ENCODE measurements around the gene ENTPD7. TPM values are rescaled to one million over a fixed set of nuclear protein-coding genes. Genes with fewer than 3 reads are reported as not detected.

Gene ENTPD7
- total RNA-seq, 1 experiment from 2014 or later: 11.4 TPM

GRCh38 chr10:99678921-99679320 is 19.6 kb downstream of the ENTPD7 start (continued):
- TF ChIP-seq STAT6 (CRISPR knock-in tag; conservative IDR thresholded peaks at IDR 0.05; ENCODE audit: low read depth): no peak
- TF ChIP-seq SMAD3 (CRISPR knock-in tag; IDR thresholded peaks at IDR 0.05; ENCODE audit: borderline replicate concordance): no peak
- TF ChIP-seq RELA (CRISPR knock-in tag; IDR thresholded peaks at IDR 0.05; ENCODE audit: borderline replicate concordance): no peak

DNA sequence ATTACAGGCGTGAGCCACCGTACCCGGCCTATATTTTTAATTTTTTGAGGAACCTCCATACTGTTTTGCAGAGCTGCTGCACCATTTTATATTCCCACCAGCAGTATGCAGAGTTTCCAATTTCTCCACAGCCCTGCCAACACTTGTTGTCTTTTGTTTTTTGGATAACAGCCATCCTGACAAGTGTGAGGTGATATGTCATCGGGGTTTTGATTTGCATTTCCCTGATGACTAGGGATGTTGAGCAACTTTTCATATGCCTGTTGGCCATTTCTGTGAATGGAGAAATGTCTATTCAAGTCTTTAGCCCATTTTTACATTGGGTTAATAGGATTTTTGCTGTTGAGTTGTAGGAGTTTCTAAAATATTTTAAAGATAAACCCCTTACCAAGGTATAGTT is 22.2 kb downstream of the ENTPD7 start:
- Mint-ChIP-seq H3K9me3 (no peaks in the 10 kb centered on the region), H3K27ac (no peak overlapping the region), H3K36me3 (no peaks in the 10 kb centered on the region; the same call in 1 of the 2 replicates), H3K4me3 (no peak overlapping the region), H3K4me1 (no peaks in the 10 kb centered on the region), H3K27me3 (ENCODE audit: low read depth) (no peaks in the 10 kb centered on the region)
- no peak for ATAC-seq
- CTCF ChIA-PET: no interaction called here
- DNase-seq (ENCODE audit: low spot score): no peak
- no peak for TF ChIP-seq ATF1 (CRISPR knock-in tag; IDR thresholded peaks at IDR 0.05)
- TF ChIP-seq NR2C2 (CRISPR knock-in tag; IDR thresholded peaks at IDR 0.05): no peak
- TF ChIP-seq JAZF1 (CRISPR knock-in tag; IDR thresholded peaks at IDR 0.05): no peak
- no peak for TF ChIP-seq STAT6 (CRISPR knock-in tag; conservative IDR thresholded peaks at IDR 0.05; ENCODE audit: low read depth)
- no peak for TF ChIP-seq CBFB (CRISPR knock-in tag; IDR thresholded peaks at IDR 0.05; ENCODE audit: low read depth)
- no peak for TF ChIP-seq E2F1 (CRISPR knock-in tag; IDR thresholded peaks at IDR 0.05)
- no peak for TF ChIP-seq ZNF512 (CRISPR knock-in tag; IDR thresholded peaks at IDR 0.05; ENCODE audit: borderline replicate concordance)
- POLR2A ChIA-PET: no interaction called here

DNA sequence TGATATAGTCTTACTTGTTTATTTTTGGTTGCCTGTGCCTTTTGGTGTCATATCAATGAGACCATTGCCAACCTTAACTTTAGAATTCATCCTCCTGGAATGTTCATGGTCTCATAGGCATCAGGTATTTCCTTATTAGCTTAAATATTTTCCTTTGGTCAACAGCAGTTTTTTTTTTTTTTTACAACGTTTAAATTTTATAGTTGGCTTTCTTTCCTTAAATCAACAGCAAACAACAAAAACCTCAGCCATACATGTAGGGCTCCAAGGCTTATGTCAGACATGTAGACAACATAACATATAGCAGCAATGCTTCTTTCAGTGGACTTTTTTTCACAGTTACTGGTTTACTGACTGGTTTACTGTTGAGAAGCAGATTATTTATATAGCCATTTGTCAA is 22.7 kb downstream of the ENTPD7 start:
- no peak overlapping the region for H3K27ac Mint-ChIP-seq
- POLR2A ChIA-PET: no interaction called here
- no peak overlapping the region for H3K4me3 Mint-ChIP-seq
- no peak for TF ChIP-seq ARID4B (CRISPR knock-in tag; IDR thresholded peaks at IDR 0.05; ENCODE audit: borderline replicate concordance)
- TF ChIP-seq, protein P1, sequence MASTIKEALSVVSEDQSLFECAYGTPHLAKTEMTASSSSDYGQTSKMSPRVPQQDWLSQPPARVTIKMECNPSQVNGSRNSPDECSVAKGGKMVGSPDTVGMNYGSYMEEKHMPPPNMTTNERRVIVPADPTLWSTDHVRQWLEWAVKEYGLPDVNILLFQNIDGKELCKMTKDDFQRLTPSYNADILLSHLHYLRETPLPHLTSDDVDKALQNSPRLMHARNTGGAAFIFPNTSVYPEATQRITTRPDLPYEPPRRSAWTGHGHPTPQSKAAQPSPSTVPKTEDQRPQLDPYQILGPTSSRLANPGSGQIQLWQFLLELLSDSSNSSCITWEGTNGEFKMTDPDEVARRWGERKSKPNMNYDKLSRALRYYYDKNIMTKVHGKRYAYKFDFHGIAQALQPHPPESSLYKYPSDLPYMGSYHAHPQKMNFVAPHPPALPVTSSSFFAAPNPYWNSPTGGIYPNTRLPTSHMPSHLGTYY (CRISPR knock-in tag; IDR thresholded peaks at IDR 0.05): no peak
- TF ChIP-seq, protein P2, sequence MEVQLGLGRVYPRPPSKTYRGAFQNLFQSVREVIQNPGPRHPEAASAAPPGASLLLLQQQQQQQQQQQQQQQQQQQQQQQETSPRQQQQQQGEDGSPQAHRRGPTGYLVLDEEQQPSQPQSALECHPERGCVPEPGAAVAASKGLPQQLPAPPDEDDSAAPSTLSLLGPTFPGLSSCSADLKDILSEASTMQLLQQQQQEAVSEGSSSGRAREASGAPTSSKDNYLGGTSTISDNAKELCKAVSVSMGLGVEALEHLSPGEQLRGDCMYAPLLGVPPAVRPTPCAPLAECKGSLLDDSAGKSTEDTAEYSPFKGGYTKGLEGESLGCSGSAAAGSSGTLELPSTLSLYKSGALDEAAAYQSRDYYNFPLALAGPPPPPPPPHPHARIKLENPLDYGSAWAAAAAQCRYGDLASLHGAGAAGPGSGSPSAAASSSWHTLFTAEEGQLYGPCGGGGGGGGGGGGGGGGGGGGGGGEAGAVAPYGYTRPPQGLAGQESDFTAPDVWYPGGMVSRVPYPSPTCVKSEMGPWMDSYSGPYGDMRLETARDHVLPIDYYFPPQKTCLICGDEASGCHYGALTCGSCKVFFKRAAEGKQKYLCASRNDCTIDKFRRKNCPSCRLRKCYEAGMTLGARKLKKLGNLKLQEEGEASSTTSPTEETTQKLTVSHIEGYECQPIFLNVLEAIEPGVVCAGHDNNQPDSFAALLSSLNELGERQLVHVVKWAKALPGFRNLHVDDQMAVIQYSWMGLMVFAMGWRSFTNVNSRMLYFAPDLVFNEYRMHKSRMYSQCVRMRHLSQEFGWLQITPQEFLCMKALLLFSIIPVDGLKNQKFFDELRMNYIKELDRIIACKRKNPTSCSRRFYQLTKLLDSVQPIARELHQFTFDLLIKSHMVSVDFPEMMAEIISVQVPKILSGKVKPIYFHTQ (CRISPR knock-in tag; IDR thresholded peaks at IDR 0.05): no peak
- TF ChIP-seq, protein P3, sequence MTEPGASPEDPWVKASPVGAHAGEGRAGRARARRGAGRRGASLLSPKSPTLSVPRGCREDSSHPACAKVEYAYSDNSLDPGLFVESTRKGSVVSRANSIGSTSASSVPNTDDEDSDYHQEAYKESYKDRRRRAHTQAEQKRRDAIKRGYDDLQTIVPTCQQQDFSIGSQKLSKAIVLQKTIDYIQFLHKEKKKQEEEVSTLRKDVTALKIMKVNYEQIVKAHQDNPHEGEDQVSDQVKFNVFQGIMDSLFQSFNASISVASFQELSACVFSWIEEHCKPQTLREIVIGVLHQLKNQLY (CRISPR knock-in tag; IDR thresholded peaks at IDR 0.05): no peak
- TF ChIP-seq NR1H2 (CRISPR knock-in tag; IDR thresholded peaks at IDR 0.05): no peak

More for the DNA sequence above, 22.7 kb downstream of the ENTPD7 start:
- Mint-ChIP-seq H3K27me3 (ENCODE audit: low read depth) (no peaks in the 10 kb centered on the region), H3K36me3 (no peaks in the 10 kb centered on the region; the same call in 1 of the 2 replicates), H3K9me3 (no peaks in the 10 kb centered on the region), H3K4me1 (no peaks in the 10 kb centered on the region)
- CTCF ChIA-PET: interaction anchor here (1.1 kb wide), 1 partner anchor 61 kb away, joined by 4 read pairs; the partner anchor contains the start of gene SLC25A28
- ATAC-seq (no peak), DNase-seq (ENCODE audit: low spot score) (no peak)
